Hematopoietic multipotent progenitor cell treated with erythropoietin and hydrocortisone succinate and interleukin-3 and kit ligand, for 4 days (in vitro differentiated cells): ENCODE measurements around the gene ACOX3.
"Not testable (repeated sequence)": the region's sequence is repeated elsewhere in the genome, so short reads cannot be mapped to it uniquely, and the experiment has no call there.

ENCODE experiments used
- DNase-seq: peaks from one replicate; pipeline ENCODE4 v3.0.0-alpha.2; 2015

Gene ACOX3

GRCh38 chr4:8370106-8370787, 70.3 kb downstream of the ACOX3 start:
- DNase-seq, result no peak

- no peak for DNase-seq
These were observed 71.0 kb downstream of the ACOX3 start for GRCh38 chr4:8369426-8370105.

GRCh38 chr4:8368998-8369397, 71.5 kb downstream of the ACOX3 start:
- no peak for DNase-seq

- DNase-seq, result no peak
These were observed 72.5 kb downstream of the ACOX3 start for GRCh38 chr4:8368061-8368481.

- DNase-seq, result no peak
These were observed 73.9 kb downstream of the ACOX3 start for GRCh38 chr4:8366601-8367000.

- DNase-seq, result no peak
These were observed 74.6 kb downstream of the ACOX3 start for GRCh38 chr4:8365951-8366350.

GRCh38 chr4:8365353-8365752, 75.2 kb downstream of the ACOX3 start:
- DNase-seq, result no peak

- no peak for DNase-seq
These were observed 75.6 kb downstream of the ACOX3 start for GRCh38 chr4:8364848-8365350.

GRCh38 chr4:8364141-8364540, 76.4 kb downstream of the ACOX3 start:
- no peak for DNase-seq

- DNase-seq, result no peak
These were observed 78.0 kb downstream of the ACOX3 start for GRCh38 chr4:8362483-8362882.

- DNase-seq, result no peak
These were observed 81.3 kb downstream of the ACOX3 start for GRCh38 chr4:8359193-8359592.

- DNase-seq, result no peak
These were observed 83.7 kb downstream of the ACOX3 start for GRCh38 chr4:8356856-8357255.

GRCh38 chr4:8355864-8356565, 84.5 kb downstream of the ACOX3 start:
- DNase-seq, result no peak

GRCh38 chr4:8355306-8355705, 85.2 kb downstream of the ACOX3 start:
- no peak for DNase-seq

GRCh38 chr4:8353912-8354453, 86.5 kb downstream of the ACOX3 start:
- DNase-seq, result no peak

- no peak for DNase-seq
These were observed 87.3 kb downstream of the ACOX3 start for GRCh38 chr4:8353158-8353669.

- no peak for DNase-seq
These were observed 88.0 kb downstream of the ACOX3 start for GRCh38 chr4:8352368-8353157.

GRCh38 chr4:8351931-8352367, 88.6 kb downstream of the ACOX3 start:
- DNase-seq, result no peak

- DNase-seq, result no peak
These were observed 89.6 kb downstream of the ACOX3 start for GRCh38 chr4:8350841-8351461.

- no peak for DNase-seq
These were observed 90.2 kb downstream of the ACOX3 start for GRCh38 chr4:8350352-8350751.

- no peak for DNase-seq
These were observed 90.8 kb downstream of the ACOX3 start for GRCh38 chr4:8349664-8350236.

GRCh38 chr4:8349236-8349635, 91.3 kb downstream of the ACOX3 start:
- not testable (repeated sequence) for DNase-seq
